GM12878 (cell line): Measurements from ENCODE around the gene OPRD1.

ENCODE experiments used
- WRNIP1 ChIP-seq: IDR thresholded peaks from 2 replicates; pipeline ENCODE4 v1.6.1; 2011; ENCODE audit warnings: low read depth, low read length, improper control_type of control experiment, borderline replicate concordance
- TF ChIP-seq, protein P1 (sequence below), 3 experiments: IDR thresholded peaks in 2 of 3; conservative IDR thresholded peaks in 1 of 3; 2 replicates each; pipeline ENCODE4 v1.5.1; 2011; ENCODE audit warnings: low read depth in 3 of 3, low read length in 3 of 3, mild to moderate bottlenecking in 3 of 3, control low read depth in 2 of 3, moderate library complexity in 2 of 3, inconsistent platforms in 1 of 3, mixed read lengths in 1 of 3; ENCODE audit not compliant: control insufficient read depth in 2 of 3, insufficient read depth in 1 of 3; ENCODE audit errors: extremely low read depth in 1 of 3

DNA sequence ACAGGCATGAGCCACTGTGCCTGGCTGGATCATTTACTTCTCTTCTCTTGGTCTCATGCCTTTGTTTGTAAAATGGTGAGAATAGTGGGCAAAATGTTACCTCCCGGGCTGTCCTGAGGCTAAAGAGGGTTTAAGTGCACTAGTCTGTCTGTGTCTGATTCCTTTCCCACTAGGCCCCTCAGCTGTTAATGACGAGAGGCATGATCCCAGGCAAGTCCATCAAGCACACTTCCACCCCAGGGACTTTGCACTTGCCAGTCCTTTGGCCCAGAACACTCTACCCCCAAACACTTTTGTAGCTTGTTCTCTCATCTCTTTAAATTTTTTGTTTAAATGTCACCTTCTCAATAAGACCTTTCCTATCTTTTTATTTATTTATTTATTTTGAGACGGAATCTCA, 88.6 kb downstream of the OPRD1 start:
- TF ChIP-seq, protein P1, sequence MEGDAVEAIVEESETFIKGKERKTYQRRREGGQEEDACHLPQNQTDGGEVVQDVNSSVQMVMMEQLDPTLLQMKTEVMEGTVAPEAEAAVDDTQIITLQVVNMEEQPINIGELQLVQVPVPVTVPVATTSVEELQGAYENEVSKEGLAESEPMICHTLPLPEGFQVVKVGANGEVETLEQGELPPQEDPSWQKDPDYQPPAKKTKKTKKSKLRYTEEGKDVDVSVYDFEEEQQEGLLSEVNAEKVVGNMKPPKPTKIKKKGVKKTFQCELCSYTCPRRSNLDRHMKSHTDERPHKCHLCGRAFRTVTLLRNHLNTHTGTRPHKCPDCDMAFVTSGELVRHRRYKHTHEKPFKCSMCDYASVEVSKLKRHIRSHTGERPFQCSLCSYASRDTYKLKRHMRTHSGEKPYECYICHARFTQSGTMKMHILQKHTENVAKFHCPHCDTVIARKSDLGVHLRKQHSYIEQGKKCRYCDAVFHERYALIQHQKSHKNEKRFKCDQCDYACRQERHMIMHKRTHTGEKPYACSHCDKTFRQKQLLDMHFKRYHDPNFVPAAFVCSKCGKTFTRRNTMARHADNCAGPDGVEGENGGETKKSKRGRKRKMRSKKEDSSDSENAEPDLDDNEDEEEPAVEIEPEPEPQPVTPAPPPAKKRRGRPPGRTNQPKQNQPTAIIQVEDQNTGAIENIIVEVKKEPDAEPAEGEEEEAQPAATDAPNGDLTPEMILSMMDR (IDR thresholded peaks at IDR 0.05 in 2 of 3, conservative IDR thresholded peaks at IDR 0.05 in 1 of 3; ENCODE audit: control insufficient read depth in 2 of 3, extremely low read depth in 1 of 3, insufficient read depth in 1 of 3, low read depth in 3 of 3, low read length in 3 of 3) = no peak
- TF ChIP-seq WRNIP1 = no peak
